Karpas-422 (cell line): ENCODE measurements around the gene MBD5. TPM values are rescaled to one million over a fixed set of nuclear protein-coding genes. Genes with fewer than 3 reads are reported as not detected.

ENCODE experiments used
- DNase-seq: peaks from one replicate; pipeline ENCODE4 v3.0.0-alpha.2; 2015
- H2AFZ ChIP-seq: fragments of 200-600 bp; sonication (generic); 2 replicates; pipeline ENCODE4 v1.6.1; 2014; ENCODE audit warnings: antibody characterized with exemption, low read length, mixed read lengths
- H3K27ac ChIP-seq: fragments of 200-600 bp; sonication (generic); 2 replicates; pipeline ENCODE4 v1.5.1; 2014; ENCODE audit warnings: mild to moderate bottlenecking, low read length, moderate library complexity
- H3K27me3 ChIP-seq: fragments of 200-600 bp; sonication (generic); 2 replicates; pipeline ENCODE4 v1.6.1; 2014; ENCODE audit warnings: low read length, mixed read lengths
- H3K36me3 ChIP-seq: fragments of 200-600 bp; sonication (generic); 2 replicates; pipeline ENCODE4 v1.6.1; 2014; ENCODE audit warnings: low read length, mixed read lengths; ENCODE audit not compliant: insufficient read depth
- H3K4me1 ChIP-seq: fragments of 200-600 bp; sonication (generic); 2 replicates; pipeline ENCODE4 v1.6.1; 2014; ENCODE audit warnings: mild to moderate bottlenecking, low read length, mixed read lengths
- H3K4me2 ChIP-seq: fragments of 200-600 bp; sonication (generic); 2 replicates; pipeline ENCODE4 v1.6.1; 2014; ENCODE audit warnings: low read length, low read depth, mild to moderate bottlenecking; ENCODE audit not compliant: poor library complexity, severe bottlenecking
- H3K4me3 ChIP-seq: fragments of 200-600 bp; sonication (generic); 2 replicates; pipeline ENCODE4 v1.5.1; 2014; ENCODE audit warnings: mild to moderate bottlenecking, antibody characterized with exemption, low read length, mixed read lengths
- H3K79me2 ChIP-seq: fragments of 200-600 bp; sonication (generic); 2 replicates; pipeline ENCODE4 v1.6.1; 2014; ENCODE audit warnings: mild to moderate bottlenecking, low read length, mixed read lengths
- H3K9ac ChIP-seq: fragments of 200-600 bp; sonication (generic); 2 replicates; pipeline ENCODE4 v1.6.0; 2014; ENCODE audit warnings: low read length
- H3K9me2 ChIP-seq: fragments of 200-600 bp; sonication (generic), shearing (Covaris generic); replicated peaks from 2 replicates; pipeline ENCODE4 v1.6.0; 2014; ENCODE audit warnings: mild to moderate bottlenecking, low read length, moderate library complexity; ENCODE audit not compliant: insufficient read depth
- H3K9me3 ChIP-seq: fragments of 300-700, 200-600 bp; sonication (generic); 2 replicates; pipeline ENCODE4 v1.6.1; 2014; ENCODE audit warnings: low read length, mixed read lengths
- H4K20me1 ChIP-seq: fragments of 200-600 bp; sonication (generic); 2 replicates; pipeline ENCODE4 v1.6.1; 2014; ENCODE audit warnings: mild to moderate bottlenecking, antibody characterized with exemption, low read length, low read depth; ENCODE audit not compliant: insufficient read depth
- total RNA-seq: library from RNA; depleted of rRNA; stranded (reverse); fragments of >200 nt; shearing (Covaris generic); gene quantifications from 2 replicates; pipeline ENCODE4 v1.2.3, GENCODE V29; 2014; ENCODE audit warnings: low replicate concordance

MBD5 gene
- total RNA-seq, 1 experiment from 2014 or later: 64.7 TPM

DNA sequence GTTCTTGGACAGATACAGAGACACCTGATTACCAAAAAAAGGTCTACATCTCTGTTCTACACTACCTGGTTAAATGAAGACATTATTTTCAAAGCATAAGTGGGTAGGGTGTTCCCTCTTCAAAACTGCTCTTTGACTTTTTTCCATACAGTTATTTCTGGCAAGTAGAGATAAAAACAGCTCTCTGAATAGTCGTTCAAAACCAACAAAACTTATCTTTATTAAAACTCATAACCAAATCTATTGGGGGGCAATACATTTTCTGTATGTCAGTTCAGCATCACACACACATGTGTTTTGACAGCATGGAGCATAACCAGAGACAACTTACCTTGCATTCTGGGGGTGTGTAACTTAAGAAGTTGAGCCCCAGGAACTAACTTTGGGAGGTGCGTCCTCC lies 474.7 kb downstream of the MBD5 start:
- no peak overlapping the region for H3K4me2 ChIP-seq
- no peak overlapping the region for H3K27ac ChIP-seq
- H3K4me1 ChIP-seq: peaks cover 6% of the 10 kb centered on the region; the same call in 1 of the 2 replicates
- H3K9me2 ChIP-seq: no peaks in the 10 kb centered on the region
- no peaks in the 10 kb centered on the region for H3K27me3 ChIP-seq
- no peaks in the 10 kb centered on the region for H4K20me1 ChIP-seq
- no peaks in the 10 kb centered on the region for H3K36me3 ChIP-seq
- no peaks in the 10 kb centered on the region for H3K9me3 ChIP-seq
- H2AFZ ChIP-seq: no peak overlapping the region
- H3K79me2 ChIP-seq: no peaks in the 10 kb centered on the region
- H3K4me3 ChIP-seq: no peak overlapping the region
- no peak for DNase-seq
- H3K9ac ChIP-seq: no peak overlapping the region

DNA sequence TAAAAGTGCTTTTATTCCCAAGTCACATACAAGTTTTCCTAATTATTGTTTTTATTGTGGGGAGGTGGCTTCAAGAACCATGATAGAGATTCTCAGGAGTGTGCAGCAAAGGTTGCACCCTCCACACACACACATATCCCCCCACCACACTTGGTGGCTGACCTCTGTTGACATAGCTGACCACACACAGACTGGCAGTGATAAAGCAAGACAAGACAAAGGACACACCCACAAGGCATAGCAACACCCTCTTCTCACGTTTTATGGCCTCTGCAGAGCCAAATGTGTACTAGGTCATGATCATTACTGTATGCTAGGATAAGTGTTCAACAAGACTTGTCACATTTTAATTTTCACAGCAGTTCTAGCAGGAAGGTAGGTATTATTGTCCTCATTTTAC lies 480.7 kb downstream of the MBD5 start:
- no peaks in the 10 kb centered on the region for H3K9me3 ChIP-seq
- H2AFZ ChIP-seq: no peak overlapping the region
- H3K4me2 ChIP-seq: no peak overlapping the region
- H3K79me2 ChIP-seq: no peaks in the 10 kb centered on the region
- no peaks in the 10 kb centered on the region for H3K36me3 ChIP-seq
- no peaks in the 10 kb centered on the region for H4K20me1 ChIP-seq
- H3K4me3 ChIP-seq: no peak overlapping the region
- H3K9ac ChIP-seq: no peak overlapping the region
- no peaks in the 10 kb centered on the region for H3K27me3 ChIP-seq
- no peaks in the 10 kb centered on the region for H3K4me1 ChIP-seq
- no peak overlapping the region for H3K27ac ChIP-seq
- DNase-seq: no peak
- no peaks in the 10 kb centered on the region for H3K9me2 ChIP-seq

DNA sequence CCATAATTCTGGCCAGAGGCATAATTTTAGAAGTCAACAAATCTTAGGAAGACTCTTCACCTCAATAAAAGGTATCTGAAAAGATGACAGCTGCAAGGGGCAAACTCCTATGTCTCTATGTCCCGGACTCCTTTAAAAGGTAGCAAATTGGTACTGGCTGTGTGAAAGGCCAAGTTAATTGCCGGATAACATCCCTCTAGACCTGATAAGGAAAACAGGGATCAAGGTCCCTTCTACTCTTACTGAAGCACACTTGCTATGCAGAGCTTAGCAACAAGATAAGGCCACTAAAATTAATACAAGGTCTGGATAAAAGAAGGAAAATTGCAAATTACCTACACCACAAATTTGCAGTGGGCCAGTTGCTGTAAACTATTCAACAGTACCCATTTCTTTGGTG lies 482.6 kb downstream of the MBD5 start:
- Histone ChIP-seq H2AFZ (no peak overlapping the region), H3K27me3 (no peaks in the 10 kb centered on the region), H3K36me3 (no peaks in the 10 kb centered on the region), H3K9me2 (no peaks in the 10 kb centered on the region), H3K4me2 (no peak overlapping the region), H3K9ac (no peak overlapping the region), H3K4me3 (no peak overlapping the region), H3K27ac (no peak overlapping the region), H3K4me1 (no peaks in the 10 kb centered on the region), H4K20me1 (no peaks in the 10 kb centered on the region), H3K79me2 (no peaks in the 10 kb centered on the region), H3K9me3 (no peaks in the 10 kb centered on the region)
- DNase-seq: no peak

DNA sequence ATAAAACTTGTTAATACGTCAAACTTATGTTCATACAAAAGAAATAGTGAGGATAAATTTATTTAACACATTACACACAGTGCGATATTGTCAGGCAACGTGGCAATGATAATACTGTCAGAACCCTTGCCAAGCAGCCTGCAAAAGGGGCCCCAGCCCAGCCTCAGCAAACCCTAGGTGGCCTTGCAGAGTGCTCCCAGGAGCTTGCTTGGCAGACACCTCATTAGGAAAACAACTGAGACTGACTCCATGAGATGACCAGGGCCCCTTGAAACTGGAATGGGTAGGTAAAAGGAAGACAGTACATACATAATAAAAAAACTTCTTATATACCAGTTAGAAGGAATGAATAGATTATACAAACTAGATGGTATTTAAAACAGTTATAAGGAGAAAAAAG lies 487.1 kb downstream of the MBD5 start:
- no peak overlapping the region for H3K9ac ChIP-seq
- H2AFZ ChIP-seq: no peak overlapping the region
- no peak overlapping the region for H3K4me2 ChIP-seq
- H4K20me1 ChIP-seq: no peaks in the 10 kb centered on the region
- H3K27ac ChIP-seq: no peak overlapping the region
- no peaks in the 10 kb centered on the region for H3K79me2 ChIP-seq
- H3K4me1 ChIP-seq: peaks cover 12% of the 10 kb centered on the region
- H3K27me3 ChIP-seq: no peaks in the 10 kb centered on the region
- no peaks in the 10 kb centered on the region for H3K36me3 ChIP-seq
- no peak for DNase-seq
- H3K9me3 ChIP-seq: no peaks in the 10 kb centered on the region
- H3K9me2 ChIP-seq: no peaks in the 10 kb centered on the region
- no peak overlapping the region for H3K4me3 ChIP-seq

DNA sequence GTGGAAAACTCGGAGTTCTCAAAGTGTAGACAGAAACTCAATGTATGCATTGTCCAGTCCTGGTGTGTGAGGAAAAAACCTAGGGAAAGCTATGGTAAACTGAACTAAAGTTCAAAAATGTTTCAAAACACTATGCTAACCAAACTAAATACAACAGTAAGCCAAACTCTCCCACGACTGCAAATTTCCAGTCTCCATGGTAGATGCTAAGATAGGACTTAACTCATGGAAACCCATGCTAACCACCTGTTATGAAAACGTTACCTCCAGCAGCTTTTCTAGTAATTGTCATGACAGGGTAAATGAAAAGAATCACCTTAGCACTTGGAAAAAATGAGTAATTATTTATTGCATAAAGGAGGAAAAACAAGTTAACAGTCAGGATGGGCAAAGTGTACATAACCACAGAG lies 488.0 kb downstream of the MBD5 start:
- Histone ChIP-seq H3K9me2 (no peaks in the 10 kb centered on the region), H3K27ac (no peak overlapping the region)

DNA sequence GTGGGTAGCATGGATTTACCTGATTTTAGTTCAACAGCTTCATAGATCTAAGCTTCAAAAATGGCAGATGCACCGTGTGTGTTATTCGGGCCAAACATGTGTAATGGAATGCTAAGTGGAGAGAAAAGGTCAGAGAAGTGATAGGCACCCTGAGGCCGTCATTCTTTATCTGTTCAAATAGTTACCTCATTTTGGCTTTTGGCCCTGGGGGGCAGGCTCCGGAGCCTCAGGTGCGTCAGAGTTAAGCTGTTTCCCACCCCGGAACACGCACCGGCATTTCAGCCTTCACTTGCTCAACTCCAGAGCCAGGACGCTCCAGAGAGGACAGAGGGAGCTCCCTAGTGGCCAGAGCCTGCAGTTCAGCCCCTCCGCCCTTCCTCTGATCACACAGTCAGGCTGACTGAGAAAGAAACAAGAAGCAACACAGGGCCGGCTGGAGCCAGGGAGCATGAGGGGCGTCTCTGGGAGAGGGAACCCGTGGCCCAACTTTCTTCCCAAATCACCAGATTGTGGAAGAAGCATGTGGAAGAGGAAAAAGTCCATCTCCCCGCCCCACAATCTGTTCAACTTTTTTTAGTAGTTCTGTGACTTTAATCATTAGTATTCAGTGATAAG lies 488.5 kb downstream of the MBD5 start:
- peak overlapping the region; percentile 73 for H2AFZ ChIP-seq
- no peaks in the 10 kb centered on the region for H3K27me3 ChIP-seq
- no peaks in the 10 kb centered on the region for H3K9me2 ChIP-seq
- no peak overlapping the region for H3K27ac ChIP-seq
- no peaks in the 10 kb centered on the region for H4K20me1 ChIP-seq
- H3K4me1 ChIP-seq: peaks cover 12% of the 10 kb centered on the region
- no peaks in the 10 kb centered on the region for H3K9me3 ChIP-seq
- DNase-seq: peak; percentile 93
- H3K36me3 ChIP-seq: no peaks in the 10 kb centered on the region
- H3K4me3 ChIP-seq: peak overlapping the region; percentile 52; the same call in 1 of the 2 replicates
- peak overlapping the region; percentile 45 for H3K9ac ChIP-seq
- no peaks in the 10 kb centered on the region for H3K79me2 ChIP-seq
- H3K4me2 ChIP-seq: peak overlapping the region; percentile 61

More for the DNA sequence above, 488.0 kb downstream of the MBD5 start:
- Histone ChIP-seq H3K79me2 (no peaks in the 10 kb centered on the region), H3K4me2 (peak overlapping the region; percentile 61), H2AFZ (peak overlapping the region; percentile 73), H3K27me3 (no peaks in the 10 kb centered on the region), H3K4me3 (peak overlapping the region; percentile 52; the same call in 1 of the 2 replicates), H3K9me3 (no peaks in the 10 kb centered on the region), H3K36me3 (no peaks in the 10 kb centered on the region), H4K20me1 (no peaks in the 10 kb centered on the region), H3K4me1 (peaks cover 12% of the 10 kb centered on the region), H3K9ac (peak overlapping the region; percentile 31)
- DNase-seq: no peak

DNA sequence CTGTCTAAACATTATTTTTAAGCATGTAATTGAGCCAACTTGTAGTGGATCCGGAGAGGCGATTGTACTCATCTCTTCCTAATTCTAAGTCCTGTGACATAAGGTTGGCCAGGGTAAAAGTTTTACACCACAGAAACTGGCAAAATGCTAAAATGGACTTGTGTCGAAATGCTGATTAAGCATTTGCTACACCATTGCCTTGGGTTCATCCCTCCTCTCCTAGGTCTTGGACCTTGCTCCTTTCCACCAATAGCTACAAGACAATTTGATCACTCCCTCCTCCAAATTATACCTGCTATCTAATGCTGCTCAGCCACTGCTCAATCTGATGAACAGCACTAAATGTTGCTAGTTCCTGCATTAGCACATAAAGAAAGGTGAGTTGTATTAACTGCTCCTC lies 491.0 kb downstream of the MBD5 start:
- Histone ChIP-seq H2AFZ (no peak overlapping the region), H3K36me3 (no peaks in the 10 kb centered on the region), H3K4me1 (peaks cover 12% of the 10 kb centered on the region), H3K79me2 (no peaks in the 10 kb centered on the region), H3K9ac (no peak overlapping the region), H3K9me2 (no peaks in the 10 kb centered on the region), H3K4me2 (no peak overlapping the region), H3K27ac (no peak overlapping the region), H4K20me1 (no peaks in the 10 kb centered on the region), H3K4me3 (no peak overlapping the region), H3K27me3 (no peaks in the 10 kb centered on the region), H3K9me3 (no peaks in the 10 kb centered on the region)
- DNase-seq: no peak

DNA sequence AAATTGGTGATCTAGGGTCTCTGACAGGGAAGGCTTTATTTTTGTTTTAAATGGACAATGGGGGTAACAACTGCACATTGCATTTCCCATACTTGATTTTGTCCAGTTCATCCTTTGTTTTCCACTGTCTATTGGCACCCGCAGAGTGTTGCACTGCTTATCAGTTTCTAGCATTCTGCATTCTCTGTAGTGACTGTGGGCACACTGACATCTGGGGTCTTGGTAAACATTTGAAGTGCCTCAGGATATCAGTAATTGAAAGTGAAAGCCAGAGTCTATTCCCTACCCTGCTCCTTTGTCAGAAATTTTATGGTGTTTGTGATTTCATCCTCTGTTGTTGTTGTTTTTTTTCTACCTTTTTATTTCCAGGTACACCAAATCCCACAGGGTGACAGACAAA lies 491.6 kb downstream of the MBD5 start:
- H3K27ac ChIP-seq: no peak overlapping the region
- H3K4me3 ChIP-seq: no peak overlapping the region
- no peaks in the 10 kb centered on the region for H3K79me2 ChIP-seq
- H3K9me2 ChIP-seq: no peaks in the 10 kb centered on the region
- H3K27me3 ChIP-seq: no peaks in the 10 kb centered on the region
- peaks cover 12% of the 10 kb centered on the region for H3K4me1 ChIP-seq
- H2AFZ ChIP-seq: no peak overlapping the region
- no peaks in the 10 kb centered on the region for H4K20me1 ChIP-seq
- no peak overlapping the region for H3K9ac ChIP-seq
- H3K4me2 ChIP-seq: no peak overlapping the region
- no peaks in the 10 kb centered on the region for H3K36me3 ChIP-seq
- no peaks in the 10 kb centered on the region for H3K9me3 ChIP-seq
- DNase-seq: no peak
